DND-41 (cell line): ENCODE results near the gene SLC12A5.

Experiments
- CTCF ChIP-seq: IDR thresholded peaks from 2 replicates; pipeline ENCODE4 v1.5.1; 2012; ENCODE audit warnings: borderline replicate concordance, low read length, moderate library complexity, mild to moderate bottlenecking; ENCODE audit not compliant: poor library complexity, severe bottlenecking; ENCODE audit errors: extremely low read depth
- EZH2 ChIP-seq: IDR thresholded peaks from 3 replicates; pipeline ENCODE4 v1.6.1; 2012; ENCODE audit warnings: borderline replicate concordance, low read depth, mild to moderate bottlenecking, moderate library complexity, low read length, inconsistent platforms; ENCODE audit not compliant: severe bottlenecking

- TF ChIP-seq EZH2 (no peak), CTCF (no peak)
Measured at GRCh38 chr20:46036370-46036769, 7.4 kb downstream of the SLC12A5 start.
